Ramos (cell line): ENCODE data around the gene CAPNS2.
"Not testable (repeated sequence)": the region's sequence is repeated elsewhere in the genome, so short reads cannot be mapped to it uniquely, and the experiment has no call there.

Experiments
- in situ Hi-C: fragments of 300-500 bp; cut with MboI; formaldehyde crosslinking; loops from one replicate; pipeline ENCODE4 v1.14.3; 2022; ENCODE audit warnings: low sequenced_read_pairs; ENCODE audit not compliant: unreplicated experiment

CAPNS2 gene

DNA sequence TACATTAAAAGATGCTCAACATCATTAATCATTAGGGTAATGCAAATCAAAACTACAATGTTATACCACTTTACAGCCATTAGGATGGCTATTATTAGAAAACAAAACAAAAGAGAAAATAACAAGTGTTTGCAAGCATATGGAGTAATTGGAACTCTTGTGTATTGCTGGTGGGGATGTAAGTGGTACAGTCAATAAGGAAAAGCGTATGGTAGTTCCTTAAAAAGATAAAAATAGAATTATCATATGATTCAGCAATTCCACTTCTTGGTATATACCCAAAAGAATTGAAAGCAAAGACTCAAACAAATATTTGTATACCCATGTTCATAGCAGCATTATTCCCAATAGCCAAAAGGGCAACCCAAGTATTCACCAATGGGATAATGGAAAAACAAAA lies 1.4 kb upstream of the CAPNS2 start:
- in situ Hi-C loops = no loop called here

DNA sequence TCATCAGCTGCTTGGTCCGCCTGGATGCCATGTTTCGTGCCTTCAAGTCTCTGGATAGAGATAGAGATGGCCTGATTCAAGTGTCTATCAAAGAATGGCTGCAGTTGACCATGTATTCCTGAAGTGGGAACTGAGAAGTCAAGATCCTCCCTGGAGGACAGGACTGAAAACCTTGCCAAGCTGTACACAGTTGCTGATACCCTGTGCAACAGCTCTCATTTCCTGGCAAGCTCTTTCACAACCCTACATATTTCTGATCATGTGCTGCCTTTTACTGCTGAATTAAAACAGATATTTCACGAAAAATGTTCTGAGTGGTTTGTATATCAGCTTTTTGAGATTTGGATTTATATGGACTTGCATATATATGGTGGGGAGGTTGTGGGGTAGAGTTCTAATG lies 898 bp downstream of the CAPNS2 start:
- in situ Hi-C loops = no loop called here

DNA sequence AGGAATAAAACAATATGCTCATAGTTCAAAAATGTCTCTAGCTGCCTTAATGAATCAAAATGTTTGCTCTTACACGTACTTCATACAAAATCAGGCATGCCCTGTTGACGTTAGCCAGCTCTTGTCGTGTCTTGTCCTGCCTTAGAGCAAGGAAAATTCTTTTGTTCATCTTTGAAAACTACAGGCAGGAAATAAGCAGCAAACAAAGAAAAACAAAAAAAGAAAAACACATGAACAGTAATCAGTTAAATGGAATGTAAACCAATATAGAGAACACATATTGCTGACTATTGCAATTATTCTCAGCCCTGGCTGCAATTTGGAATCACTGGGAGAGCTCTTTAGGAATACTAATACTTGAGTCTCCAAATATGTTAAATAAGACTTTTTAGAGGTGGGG lies 1.7 kb downstream of the CAPNS2 start:
- in situ Hi-C loops = no loop called here

- in situ Hi-C loops = no loop called here
Observed at GRCh38 chr16:55569025-55569424, 2.5 kb downstream of the CAPNS2 start.

DNA sequence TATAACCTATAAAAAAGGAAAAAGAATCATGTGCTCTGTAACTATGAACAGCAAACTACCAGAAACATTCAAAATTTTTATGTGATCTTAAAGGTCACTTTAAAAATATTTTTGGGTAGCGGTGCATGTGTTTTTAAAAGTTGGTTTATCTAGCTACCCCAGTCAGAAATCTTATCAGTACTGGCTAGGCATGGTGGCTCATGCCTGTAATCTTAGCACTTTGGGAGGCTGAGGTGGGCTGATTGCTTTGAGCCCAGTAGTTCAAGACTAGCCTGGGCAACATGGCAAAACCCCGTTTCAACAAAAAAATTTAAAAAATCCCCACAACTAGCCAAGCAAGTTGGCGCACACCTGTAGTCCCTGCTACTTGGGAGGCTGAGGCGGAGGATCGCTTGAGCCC lies 3.7 kb downstream of the CAPNS2 start:
- in situ Hi-C loops = no loop called here

GRCh38 chr16:55571191-55571897 lies 4.9 kb downstream of the CAPNS2 start:
- in situ Hi-C loops = no loop called here

GRCh38 chr16:55572439-55572838 lies 6.0 kb downstream of the CAPNS2 start:
- in situ Hi-C loops = no loop called here

- in situ Hi-C loops = no loop called here
Observed at GRCh38 chr16:55574811-55575210, 8.3 kb downstream of the CAPNS2 start.

DNA sequence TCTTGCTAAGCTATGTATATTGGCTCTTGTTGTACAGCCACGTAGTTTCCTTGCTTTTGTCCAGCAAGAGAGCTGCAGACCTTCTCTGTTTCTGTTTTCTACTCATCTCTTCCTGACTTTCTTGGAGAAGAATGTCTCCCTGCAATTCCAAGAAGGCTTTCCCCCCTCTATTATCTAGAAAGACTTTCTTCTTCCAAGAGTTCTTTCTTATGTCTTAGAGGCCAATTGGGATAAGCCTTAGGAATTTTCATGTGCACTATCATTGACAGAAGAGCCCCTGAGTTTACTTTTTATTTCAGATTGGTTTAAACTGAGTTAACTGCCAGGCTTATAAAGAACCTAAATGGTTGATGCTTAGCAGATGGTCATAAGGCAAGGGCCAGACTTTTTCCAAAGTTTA lies 9.0 kb downstream of the CAPNS2 start:
- in situ Hi-C loops = no loop called here

GRCh38 chr16:55576384-55576783 lies 9.9 kb downstream of the CAPNS2 start:
- in situ Hi-C loops = no loop called here

DNA sequence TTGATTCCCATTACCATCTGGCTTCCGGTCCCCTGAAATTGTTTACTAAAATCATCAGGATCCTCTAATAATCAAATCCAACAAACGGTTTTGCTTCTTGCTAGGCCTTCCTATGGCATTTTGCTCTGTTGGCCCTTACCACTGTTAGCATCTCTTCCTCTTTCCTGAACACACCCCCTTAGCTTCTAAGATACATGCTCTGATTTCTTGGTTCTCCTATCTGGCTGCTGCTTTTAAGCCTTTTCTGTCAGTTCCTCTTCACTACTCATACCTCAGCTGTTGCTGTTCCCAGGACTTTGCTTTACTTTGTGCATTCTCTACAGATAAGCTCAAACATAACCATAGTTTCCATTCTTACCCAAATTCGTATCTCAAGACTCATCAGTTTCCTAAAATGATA lies 11.4 kb downstream of the CAPNS2 start:
- in situ Hi-C loops = no loop called here

- in situ Hi-C loops = no loop called here
Observed at GRCh38 chr16:55585631-55586030, 19.1 kb downstream of the CAPNS2 start.

GRCh38 chr16:55588799-55589198 lies 22.3 kb downstream of the CAPNS2 start:
- in situ Hi-C loops = no loop called here

GRCh38 chr16:55592306-55592705 lies 25.8 kb downstream of the CAPNS2 start:
- in situ Hi-C loops = no loop called here

- in situ Hi-C loops = no loop called here
Observed at GRCh38 chr16:55597928-55598327, 31.4 kb downstream of the CAPNS2 start.

GRCh38 chr16:55605754-55606336 lies 39.4 kb downstream of the CAPNS2 start:
- in situ Hi-C loops = no loop called here

DNA sequence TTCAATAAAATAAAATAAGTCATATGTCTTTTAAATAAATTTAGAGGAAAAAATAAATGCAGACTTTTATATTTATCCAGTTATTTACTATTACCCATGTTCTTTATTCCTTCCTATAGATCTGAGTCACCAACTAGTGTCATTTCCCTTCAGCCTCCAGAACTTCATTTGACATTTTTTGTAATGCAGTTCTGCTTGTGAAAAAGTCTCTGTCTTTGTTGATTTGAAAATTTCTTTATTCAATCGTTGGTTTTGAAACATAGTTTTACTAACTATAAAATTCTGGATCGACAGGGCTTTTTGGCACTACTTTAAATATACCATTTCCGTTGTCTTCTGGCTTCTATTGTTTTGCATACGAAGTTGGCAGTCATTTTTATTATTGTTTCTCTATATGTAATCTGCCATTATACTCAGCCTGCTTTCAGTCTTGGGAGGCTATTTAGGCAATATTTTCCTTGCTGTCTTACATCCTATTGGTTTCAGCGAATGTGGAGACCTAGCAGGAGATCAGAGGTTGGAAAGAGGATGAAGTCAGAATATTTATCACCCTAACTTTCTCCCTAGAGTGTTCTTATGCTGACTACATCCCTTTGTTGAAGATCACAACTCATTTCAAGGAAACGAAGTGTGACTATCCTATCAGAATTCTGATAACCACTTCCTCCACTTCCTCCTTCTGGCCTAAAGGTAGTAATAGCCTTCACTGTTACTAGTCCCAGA lies 47.3 kb downstream of the CAPNS2 start:
- in situ Hi-C loops = no loop called here

GRCh38 chr16:55615071-55615470 lies 48.6 kb downstream of the CAPNS2 start:
- in situ Hi-C loops = no loop called here

GRCh38 chr16:55615670-55616069 lies 49.2 kb downstream of the CAPNS2 start:
- in situ Hi-C loops = not testable (repeated sequence)
